Measurements from ENCODE around the gene ZNF195.
"Not testable (repeated sequence)": the region's sequence is repeated elsewhere in the genome, so short reads cannot be mapped to it uniquely, and the experiment has no call there.

Gene ZNF195

GRCh38 chr11:3330064-3330463 lies 48.9 kb downstream of the ZNF195 start:
- H3K4me1 ChIP-seq (ENCODE audit: insufficient read depth, insufficient read length); H3K9ac ChIP-seq (ENCODE audit: insufficient read length, low read depth); DNase-seq (ENCODE audit: low read depth, low spot score); H3K9me3 ChIP-seq (ENCODE audit: insufficient read depth, low read length); H3K27me3 ChIP-seq (ENCODE audit: insufficient read depth, insufficient read length); H3K36me3 ChIP-seq (ENCODE audit: insufficient read depth, insufficient read length, low read length); H3K4me3 ChIP-seq (ENCODE audit: insufficient read length, low read depth): not testable (repeated sequence)

- not testable (repeated sequence) for H3K4me1 ChIP-seq (ENCODE audit: insufficient read depth, insufficient read length); H3K36me3 ChIP-seq (ENCODE audit: insufficient read depth, insufficient read length, low read length); DNase-seq (ENCODE audit: low read depth, low spot score); H3K9ac ChIP-seq (ENCODE audit: insufficient read length, low read depth); H3K27me3 ChIP-seq (ENCODE audit: insufficient read depth, insufficient read length); H3K9me3 ChIP-seq (ENCODE audit: insufficient read depth, low read length); H3K4me3 ChIP-seq (ENCODE audit: insufficient read length, low read depth)
These were observed 50.4 kb downstream of the ZNF195 start for GRCh38 chr11:3328503-3328902.

DNA sequence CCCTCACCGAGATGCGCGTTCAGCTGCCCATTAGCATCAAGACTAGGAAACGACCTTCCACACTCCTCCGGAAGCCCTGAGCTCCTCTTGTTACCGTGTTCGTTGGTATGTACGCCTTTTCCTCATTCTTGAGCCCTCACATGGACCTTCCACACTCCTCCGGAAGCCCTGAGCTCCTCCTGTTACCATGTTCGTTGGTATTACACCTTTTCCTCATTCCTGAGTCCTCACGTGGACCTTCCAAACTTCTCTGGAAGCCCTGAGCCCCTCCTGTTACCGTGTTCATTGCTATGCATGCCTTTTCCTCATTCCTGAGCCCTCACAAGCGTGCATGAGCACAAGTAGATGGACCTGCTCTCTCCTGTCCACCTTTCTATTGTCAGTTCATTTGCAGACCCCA lies 52.5 kb downstream of the ZNF195 start:
- not testable (repeated sequence) for H3K9me3 ChIP-seq (ENCODE audit: insufficient read depth, low read length); H3K4me1 ChIP-seq (ENCODE audit: insufficient read depth, insufficient read length); H3K27me3 ChIP-seq (ENCODE audit: insufficient read depth, insufficient read length); H3K36me3 ChIP-seq (ENCODE audit: insufficient read depth, insufficient read length, low read length); H3K4me3 ChIP-seq (ENCODE audit: insufficient read length, low read depth); DNase-seq (ENCODE audit: low read depth, low spot score); H3K9ac ChIP-seq (ENCODE audit: insufficient read length, low read depth)

GRCh38 chr11:3324724-3325123 lies 54.2 kb downstream of the ZNF195 start:
- H3K36me3 ChIP-seq (ENCODE audit: insufficient read depth, insufficient read length, low read length); H3K9me3 ChIP-seq (ENCODE audit: insufficient read depth, low read length); H3K4me3 ChIP-seq (ENCODE audit: insufficient read length, low read depth); H3K27me3 ChIP-seq (ENCODE audit: insufficient read depth, insufficient read length); DNase-seq (ENCODE audit: low read depth, low spot score); H3K4me1 ChIP-seq (ENCODE audit: insufficient read depth, insufficient read length); H3K9ac ChIP-seq (ENCODE audit: insufficient read length, low read depth): not testable (repeated sequence)
